IMR-90 (cell line): ENCODE measurements around the gene TEX101. TPM values are rescaled to one million over a fixed set of nuclear protein-coding genes. Genes with fewer than 3 reads are reported as not detected.

Experiments
- ATAC-seq: fragments of 200-7000 bp; cut with Tn5 transposase; 2 replicates; pipeline ENCODE4 v1.9.1; 2020; ENCODE audit warnings: low read depth, mild to moderate bottlenecking, moderate library complexity
- BruUV-seq: library from RNA; stranded (reverse); fragments of 400-500 nt; replicated peaks from 2 replicates; lab custom pipeline; 2021; lab: Mats Ljungman, UMichigan
- CTCF ChIA-PET: fragments of 300-600 bp; formaldehyde crosslinking; extraction: SDS; loops from one replicate; lab custom pipeline; 2021; ENCODE audit warnings: antibody characterized with exemption; lab: Yijun Ruan, JAX
- POLR2A ChIA-PET: fragments of 300-600 bp; sonication (Branson Sonifier 250); formaldehyde crosslinking; loops from one replicate; lab custom pipeline; 2022; ENCODE audit warnings: antibody characterized with exemption; ENCODE audit not compliant: unreplicated experiment; lab: Charles Lee
- DNase-seq: peaks from one replicate; pipeline ENCODE4 v3.0.0; 2013
- H2AFZ ChIP-seq: replicated peaks from 2 replicates; pipeline ENCODE3; 2013; ENCODE audit warnings: low read length, mild to moderate bottlenecking; ENCODE audit not compliant: poor library complexity
- H2AK5ac ChIP-seq: 2 replicates; pipeline ENCODE4 v1.6.1; 2013; ENCODE audit warnings: low read depth, low read length, inconsistent platforms
- H2AK9ac ChIP-seq: replicated peaks from 2 replicates; pipeline ENCODE3; 2013; ENCODE audit warnings: mild to moderate bottlenecking, low read depth, low read length, moderate library complexity; ENCODE audit not compliant: poor library complexity
- H2BK120ac ChIP-seq: 2 replicates; pipeline ENCODE4 v1.6.1; 2013; ENCODE audit warnings: low read depth, low read length, inconsistent platforms
- H2BK15ac ChIP-seq: 3 replicates; pipeline ENCODE4 v1.6.1; 2013; ENCODE audit warnings: low read depth, low read length, inconsistent platforms
- H2BK20ac ChIP-seq: 2 replicates; pipeline ENCODE4 v1.6.1; 2013; ENCODE audit warnings: low read depth, mild to moderate bottlenecking, inconsistent platforms, low read length, moderate library complexity
- H2BK5ac ChIP-seq: 2 replicates; pipeline ENCODE4 v1.6.1; 2013; ENCODE audit warnings: mild to moderate bottlenecking, low read depth, low read length, inconsistent platforms; ENCODE audit not compliant: poor library complexity, severe bottlenecking
- H3K14ac ChIP-seq: replicated peaks from 2 replicates; pipeline ENCODE4 v1.6.1; 2013; ENCODE audit warnings: low read depth, low read length, inconsistent platforms
- H3K18ac ChIP-seq: 2 replicates; pipeline ENCODE4 v1.6.1; 2013; ENCODE audit warnings: low read depth, low read length, control low read depth
- H3K23ac ChIP-seq: 2 replicates; pipeline ENCODE4 v1.6.1; 2013; ENCODE audit warnings: low read depth, low read length, inconsistent platforms
- H3K27ac ChIP-seq: 2 replicates; pipeline ENCODE4 v1.5.1; 2013; ENCODE audit warnings: mild to moderate bottlenecking, control low read depth, low read length; ENCODE audit not compliant: insufficient read depth
- H3K27me3 ChIP-seq: 2 replicates; pipeline ENCODE4 v1.6.1; 2013; ENCODE audit warnings: low read length; ENCODE audit not compliant: control insufficient read depth, insufficient read depth
- H3K36me3 ChIP-seq: 2 replicates; pipeline ENCODE4 v1.6.1; 2013; ENCODE audit warnings: low read length, mixed read lengths; ENCODE audit not compliant: control insufficient read depth, insufficient read depth
- H3K4ac ChIP-seq: 2 replicates; pipeline ENCODE4 v1.6.1; 2013; ENCODE audit warnings: low read depth, low read length, inconsistent platforms
- H3K4me1 ChIP-seq: 2 replicates; pipeline ENCODE4 v1.6.1; 2013; ENCODE audit warnings: low read length, mixed read lengths; ENCODE audit not compliant: control insufficient read depth, insufficient read depth
- H3K4me2 ChIP-seq: 2 replicates; pipeline ENCODE4 v1.6.1; 2013; ENCODE audit warnings: low read depth, mild to moderate bottlenecking, control low read depth, low read length, moderate library complexity
- H3K4me3 ChIP-seq: 2 replicates; pipeline ENCODE4 v1.5.1; 2013; ENCODE audit warnings: low read depth, mild to moderate bottlenecking, control low read depth, low read length, moderate library complexity; ENCODE audit not compliant: insufficient read depth
- H3K56ac ChIP-seq: 2 replicates; pipeline ENCODE4 v1.6.1; 2013; ENCODE audit warnings: low read length, inconsistent platforms; ENCODE audit not compliant: insufficient read depth; ENCODE audit errors: extremely low read depth
- H3K79me1 ChIP-seq, 2 experiments: 2 replicates each; pipeline ENCODE4 v1.6.1; 2013; ENCODE audit warnings: low read length in 2 of 2, inconsistent platforms in 1 of 2, low read depth in 1 of 2
- H3K9ac ChIP-seq: 2 replicates; pipeline ENCODE4 v1.6.1; 2013; ENCODE audit warnings: low read depth, low read length, control low read depth
- H3K9me1 ChIP-seq: 2 replicates; pipeline ENCODE4 v1.6.1; 2013; ENCODE audit warnings: low read length, inconsistent platforms; ENCODE audit not compliant: insufficient read depth
- H3K9me3 ChIP-seq: 2 replicates; pipeline ENCODE4 v1.6.1; 2013; ENCODE audit warnings: low read length; ENCODE audit not compliant: control insufficient read depth, insufficient read depth
- H4K20me1 ChIP-seq: 2 replicates; pipeline ENCODE4 v1.6.1; 2013; ENCODE audit warnings: low read length, inconsistent platforms; ENCODE audit not compliant: insufficient read depth
- H4K5ac ChIP-seq: 2 replicates; pipeline ENCODE4 v1.6.1; 2013; ENCODE audit warnings: mild to moderate bottlenecking, low read depth, low read length, control low read depth
- H4K8ac ChIP-seq, 2 experiments: 2 replicates each; pipeline ENCODE4 v1.6.1; 2013; ENCODE audit warnings: low read depth in 2 of 2, low read length in 2 of 2, control low read depth in 1 of 2, inconsistent platforms in 1 of 2
- H4K91ac ChIP-seq: 2 replicates; pipeline ENCODE4 v1.6.1; 2013; ENCODE audit warnings: low read depth, low read length, inconsistent platforms; ENCODE audit not compliant: insufficient read depth
- BHLHE40 ChIP-seq: fragments of 150-350 bp; IDR thresholded peaks from 2 replicates; pipeline ENCODE4 v1.6.1; 2016; ENCODE audit warnings: mild to moderate bottlenecking, low read depth, low read length
- CEBPB ChIP-seq: IDR thresholded peaks from 2 replicates; pipeline ENCODE4 v1.6.1; 2012; ENCODE audit warnings: low read depth, low read length, improper control_type of control experiment
- CHD1 ChIP-seq: IDR thresholded peaks from 2 replicates; pipeline ENCODE4 v1.6.1; 2012; ENCODE audit warnings: low read depth, low read length, improper control_type of control experiment
- CTCF ChIP-seq: conservative IDR thresholded peaks from 2 replicates; pipeline ENCODE4 v1.5.1; 2012; ENCODE audit warnings: mild to moderate bottlenecking, low read depth, low read length, improper control_type of control experiment
- FOS ChIP-seq: fragments of 150-350 bp; IDR thresholded peaks from 2 replicates; pipeline ENCODE4 v1.6.1; 2016; ENCODE audit warnings: low read depth, low read length
- MAFK ChIP-seq: IDR thresholded peaks from 2 replicates; pipeline ENCODE4 v1.6.1; 2012; ENCODE audit warnings: low read depth, low read length, improper control_type of control experiment
- MAZ ChIP-seq: IDR thresholded peaks from 2 replicates; pipeline ENCODE4 v1.6.1; 2012; ENCODE audit warnings: low read depth, mild to moderate bottlenecking, low read length, improper control_type of control experiment, moderate library complexity, borderline replicate concordance
- MXI1 ChIP-seq: IDR thresholded peaks from 2 replicates; pipeline ENCODE4 v1.6.1; 2012; ENCODE audit warnings: low read depth, mild to moderate bottlenecking, low read length, moderate library complexity, borderline replicate concordance
- NFE2L2 ChIP-seq: fragments of 150-350 bp; IDR thresholded peaks from 2 replicates; pipeline ENCODE4 v1.6.1; 2016; ENCODE audit warnings: low read depth, mild to moderate bottlenecking, low read length
- POLR2A ChIP-seq: IDR thresholded peaks from 2 replicates; pipeline ENCODE4 v1.6.1; 2012; ENCODE audit warnings: mild to moderate bottlenecking, low read depth, low read length
- RAD21 ChIP-seq: IDR thresholded peaks from 2 replicates; pipeline ENCODE4 v1.6.1; 2012; ENCODE audit warnings: low read length, improper control_type of control experiment
- RCOR1 ChIP-seq: IDR thresholded peaks from 2 replicates; pipeline ENCODE4 v1.6.1; 2012; ENCODE audit warnings: mild to moderate bottlenecking, low read length, improper control_type of control experiment; ENCODE audit not compliant: insufficient replicate concordance
- RFX5 ChIP-seq: IDR thresholded peaks from 2 replicates; pipeline ENCODE4 v1.8.0; 2012; ENCODE audit warnings: low read depth, mild to moderate bottlenecking, low read length, moderate library complexity
- SMC3 ChIP-seq: fragments of 150-350 bp; IDR thresholded peaks from 2 replicates; pipeline ENCODE4 v1.6.1; 2016; ENCODE audit warnings: low read depth, mild to moderate bottlenecking, antibody characterized with exemption, low read length, moderate library complexity
- WGBS, 2 experiments: methylation state at CpG; one replicate each; pipeline versions ENCODE4 v1.1.5 to v1.1.7; 2013; ENCODE audit warnings: missing lambda C conversion rate in 2 of 2; ENCODE audit not compliant: insufficient read length in 1 of 2; ENCODE audit errors: extremely low coverage in 2 of 2; 5-methylcytosine and 5-hydroxymethylcytosine counted together
- dilution Hi-C: fragments of 300-500 bp; cut with HindIII; formaldehyde crosslinking; loops from one replicate; pipeline ENCODE4 v1.14.3; 2018; ENCODE audit warnings: low sequenced_read_pairs; ENCODE audit not compliant: unreplicated experiment
- in situ Hi-C: fragments of 300-500 bp; cut with MboI; formaldehyde crosslinking; loops from 3 replicates; pipeline ENCODE4 v1.14.3; 2019; ENCODE audit warnings: low sequenced_read_pairs, inconsistent platforms, mixed read lengths
- intact Hi-C: fragments of 100-400 bp; cut with micrococcal nuclease; formaldehyde crosslinking; loops from 2 replicates; pipeline ENCODE4 v1.10.0; 2022
- polyA plus RNA-seq, 3 experiments: library from polyadenylated mRNA; depleted of rRNA; stranded (reverse); fragments of >200 nt; gene quantifications; 2 replicates each; pipeline ENCODE4 v1.2.3, GENCODE V29; 2012; ENCODE audit warnings: low replicate concordance in 1 of 3
- total RNA-seq: library from RNA; depleted of rRNA; stranded (reverse); fragments of >200 nt; gene quantifications from 2 replicates; pipeline ENCODE4 v1.2.3, GENCODE V29; 2012
- TF ChIP-seq, protein P1 (sequence below): fragments of 150-350 bp; IDR thresholded peaks from 2 replicates; pipeline ENCODE4 v1.6.1; 2016; ENCODE audit warnings: low read depth, mild to moderate bottlenecking, low read length, moderate library complexity, borderline replicate concordance
- TF ChIP-seq, protein P2 (sequence below): fragments of 150-350 bp; IDR thresholded peaks from 2 replicates; pipeline ENCODE4 v1.6.1; 2017; ENCODE audit warnings: mild to moderate bottlenecking, antibody characterized with exemption, low read length, low read depth

The TEX101 gene
- total and polyA plus RNA-seq, 2 of the 4 experiments (the other 2 are of a cell fraction), result not detected

DNA sequence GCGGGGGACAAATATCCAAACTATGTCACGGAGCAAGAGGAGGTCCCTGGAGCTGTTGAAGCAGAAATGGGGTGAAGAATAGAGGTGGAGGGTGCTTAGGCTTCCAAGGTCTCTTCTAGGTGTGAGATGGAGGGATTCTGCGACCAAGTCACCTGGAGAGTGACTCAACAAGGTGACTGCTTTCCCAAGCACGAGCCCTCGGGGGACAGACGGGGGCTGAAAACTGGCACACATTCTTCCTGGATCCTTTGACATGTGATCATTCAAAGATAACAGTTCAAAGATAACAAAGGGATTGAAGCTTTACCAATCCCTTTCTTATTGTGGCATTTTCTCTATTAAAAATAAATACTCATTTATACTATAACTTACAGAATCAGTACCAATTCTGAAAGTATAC is 2.2 kb upstream of the TEX101 start:
- Histone ChIP-seq H3K9ac (no peak overlapping the region), H3K9me3 (peaks cover 7% of the 10 kb centered on the region), H3K56ac (no peak overlapping the region), H3K18ac (no peak overlapping the region), H3K23ac (no peak overlapping the region), H3K27me3 (peaks cover 24% of the 10 kb centered on the region), H3K27ac (no peak overlapping the region), H2BK20ac (no peak overlapping the region), H3K4me2 (no peak overlapping the region), H3K14ac (no peak overlapping the region), H3K4me3 (no peak overlapping the region), H2AK9ac (no peak overlapping the region), H4K20me1 (no peaks in the 10 kb centered on the region), H3K4ac (no peak overlapping the region), H4K8ac (no peak overlapping the region), H4K91ac (no peak overlapping the region), H2BK120ac (no peak overlapping the region), H2AFZ (no peak overlapping the region), H3K79me1 (no peaks in the 10 kb centered on the region), H3K9me1 (no peaks in the 10 kb centered on the region), H3K36me3 (no peaks in the 10 kb centered on the region), H3K4me1 (no peaks in the 10 kb centered on the region), H2BK15ac (no peak overlapping the region), H2AK5ac (no peak overlapping the region), H2BK5ac (no peak overlapping the region), H4K5ac (no peak overlapping the region)
- CTCF ChIA-PET, result no interaction called here
- TF ChIP-seq, protein P1, sequence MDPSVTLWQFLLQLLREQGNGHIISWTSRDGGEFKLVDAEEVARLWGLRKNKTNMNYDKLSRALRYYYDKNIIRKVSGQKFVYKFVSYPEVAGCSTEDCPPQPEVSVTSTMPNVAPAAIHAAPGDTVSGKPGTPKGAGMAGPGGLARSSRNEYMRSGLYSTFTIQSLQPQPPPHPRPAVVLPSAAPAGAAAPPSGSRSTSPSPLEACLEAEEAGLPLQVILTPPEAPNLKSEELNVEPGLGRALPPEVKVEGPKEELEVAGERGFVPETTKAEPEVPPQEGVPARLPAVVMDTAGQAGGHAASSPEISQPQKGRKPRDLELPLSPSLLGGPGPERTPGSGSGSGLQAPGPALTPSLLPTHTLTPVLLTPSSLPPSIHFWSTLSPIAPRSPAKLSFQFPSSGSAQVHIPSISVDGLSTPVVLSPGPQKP, result no peak
- TF ChIP-seq, protein P2, sequence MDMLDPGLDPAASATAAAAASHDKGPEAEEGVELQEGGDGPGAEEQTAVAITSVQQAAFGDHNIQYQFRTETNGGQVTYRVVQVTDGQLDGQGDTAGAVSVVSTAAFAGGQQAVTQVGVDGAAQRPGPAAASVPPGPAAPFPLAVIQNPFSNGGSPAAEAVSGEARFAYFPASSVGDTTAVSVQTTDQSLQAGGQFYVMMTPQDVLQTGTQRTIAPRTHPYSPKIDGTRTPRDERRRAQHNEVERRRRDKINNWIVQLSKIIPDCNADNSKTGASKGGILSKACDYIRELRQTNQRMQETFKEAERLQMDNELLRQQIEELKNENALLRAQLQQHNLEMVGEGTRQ, result no peak
- TF ChIP-seq CTCF, result no peak
- no peak for TF ChIP-seq SMC3
- no peak for TF ChIP-seq RAD21
- TF ChIP-seq RCOR1, result no peak
- no peak for TF ChIP-seq BHLHE40
- no peak for TF ChIP-seq CEBPB
- TF ChIP-seq MXI1, result no peak
- no peak for TF ChIP-seq POLR2A
- TF ChIP-seq NFE2L2, result no peak
- no peak for TF ChIP-seq RFX5
- no peak for TF ChIP-seq CHD1
- TF ChIP-seq FOS, result no peak
- no peak for TF ChIP-seq MAFK
- TF ChIP-seq MAZ, result no peak
- in situ Hi-C loops (no loop called here), intact Hi-C loops (no loop called here), dilution Hi-C loops (no loop called here)
- ATAC-seq (no peak), DNase-seq (no peak)
- no TSS peak for BruUV-seq
- WGBS, 2 experiments, result 56% methylated on average over 4 of the region's 6 CpGs; no CpG with 5 or more reads in 1 of the 2 experiments
- POLR2A ChIA-PET, result no interaction called here
